NCI-H345 treated with DMSO at 0.1 percent for 48 hours (cell line): ENCODE data around the gene SRPK3.

Source experiments
- DNase-seq: peaks from one replicate; lab custom pipeline; 2025; ENCODE audit not compliant: unreplicated experiment; lab: John Stamatoyannopoulos, UW

The SRPK3 gene

GRCh38 chrX:153782871-153783270, 2.0 kb downstream of the SRPK3 start:
- DNase-seq, result no peak

- no peak for DNase-seq
Measured at GRCh38 chrX:153783378-153784013, 2.7 kb downstream of the SRPK3 start.

- no peak for DNase-seq
Measured at GRCh38 chrX:153784325-153784967, 3.6 kb downstream of the SRPK3 start.

- DNase-seq, result no peak
Measured at GRCh38 chrX:153786669-153787068, 5.8 kb downstream of the SRPK3 start.

- DNase-seq, result no peak
Measured at GRCh38 chrX:153789654-153790053, 8.8 kb downstream of the SRPK3 start.

- no peak for DNase-seq
Measured at GRCh38 chrX:153791104-153791852, 10.4 kb downstream of the SRPK3 start.

- no peak for DNase-seq
Measured at GRCh38 chrX:153792368-153792767, 11.5 kb downstream of the SRPK3 start.

GRCh38 chrX:153793291-153793690, 12.4 kb downstream of the SRPK3 start:
- no peak for DNase-seq

- peak; percentile 91 for DNase-seq
Measured at GRCh38 chrX:153794018-153794896, 13.4 kb downstream of the SRPK3 start, which contains the start of the genes IDH3G and SSR4. Gene IDH3G, minus strand, starts transcription at chrX:153794375. Its CDS starts 49 bp downstream, at chrX:153794326. Gene SSR4, plus strand, starts transcription at chrX:153794668. Its CDS starts 20 bp downstream, at chrX:153794688.

- no peak for DNase-seq
Measured at GRCh38 chrX:153794897-153795816, 14.3 kb downstream of the SRPK3 start.

- no peak for DNase-seq
Measured at GRCh38 chrX:153797415-153798015, 16.7 kb downstream of the SRPK3 start.

GRCh38 chrX:153799326-153799725, 18.5 kb downstream of the SRPK3 start:
- DNase-seq, result no peak

GRCh38 chrX:153800177-153800722, 19.4 kb downstream of the SRPK3 start:
- no peak for DNase-seq

- no peak for DNase-seq
Measured at GRCh38 chrX:153800746-153801145, 19.9 kb downstream of the SRPK3 start.

- no peak for DNase-seq
Measured at GRCh38 chrX:153801669-153802068, 20.8 kb downstream of the SRPK3 start.

- no peak for DNase-seq
Measured at GRCh38 chrX:153802513-153803045, 21.7 kb downstream of the SRPK3 start.

- no peak for DNase-seq
Measured at GRCh38 chrX:153803211-153804099, 22.6 kb downstream of the SRPK3 start.

- DNase-seq, result no peak
Measured at GRCh38 chrX:153804100-153804595, 23.3 kb downstream of the SRPK3 start.
